ENCODE results near the gene KCNJ10. TPM values are rescaled to one million over a fixed set of nuclear protein-coding genes. Genes with fewer than 3 reads are reported as not detected.

The KCNJ10 gene
- total RNA-seq, 2 experiments from 2014 or later = not detected

DNA sequence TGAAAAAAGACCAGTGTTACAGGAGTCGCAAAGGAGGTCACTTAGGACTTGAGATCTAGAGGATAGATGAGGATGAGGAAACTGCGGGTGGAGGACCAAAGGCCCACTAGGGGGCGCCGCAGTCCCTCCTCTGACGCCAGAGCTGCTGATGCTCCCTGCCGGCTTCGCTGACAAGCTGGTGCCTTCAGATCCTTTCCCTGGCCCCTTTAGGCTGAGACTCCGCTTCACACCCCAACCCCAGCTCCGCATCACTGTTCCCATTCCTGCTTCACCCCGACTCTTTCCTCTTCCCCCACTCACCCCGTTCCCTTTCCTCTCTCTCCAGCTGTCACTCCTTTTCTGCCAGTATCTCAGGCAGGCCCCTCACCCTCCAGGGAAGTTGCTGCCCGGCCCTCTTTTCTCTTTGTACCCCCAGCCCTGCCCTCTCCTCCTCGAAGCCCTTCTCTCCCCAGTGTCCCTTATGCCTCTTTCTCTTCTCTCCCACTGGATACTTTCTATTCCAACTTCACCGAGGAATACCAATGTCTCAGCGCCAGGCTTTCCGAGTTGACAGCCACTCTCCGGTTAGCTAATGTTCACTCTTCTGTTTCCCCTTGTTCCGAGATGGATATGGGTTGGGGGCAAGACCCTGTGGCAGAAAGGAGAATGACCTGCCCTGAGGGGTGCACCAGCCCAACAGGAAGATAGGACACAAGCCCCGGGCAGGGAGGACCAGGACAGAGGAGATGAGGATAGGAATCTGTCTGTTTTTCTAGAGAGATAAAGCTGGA lies 15.9 kb upstream of the KCNJ10 start:
- DNase-seq (peak; percentile 83), ATAC-seq (peak; percentile 61)
- H3K27me3 Mint-ChIP-seq = peaks cover 24% of the 10 kb centered on the region
- peaks cover 7% of the 10 kb centered on the region for H3K4me1 Mint-ChIP-seq
- no peak overlapping the region for H3K4me3 Mint-ChIP-seq
- no peaks in the 10 kb centered on the region for H3K36me3 Mint-ChIP-seq
- H3K9me3 Mint-ChIP-seq (ENCODE audit: low read depth) = no peaks in the 10 kb centered on the region
- no peak overlapping the region for H3K27ac Mint-ChIP-seq
- CTCF ChIA-PET = interaction anchor here (0.6 to 28.8 kb wide), 31 partner anchors 8 to 455 kb away, joined by 3 to 633 read pairs (median 4); partner anchors contain the start of genes IGSF8, KCNJ10 and PIGM

- CTCF ChIA-PET = interaction anchor here (0.7 to 28.8 kb wide), 26 partner anchors 9 to 456 kb away, joined by 3 to 633 read pairs (median 6); partner anchors contain the start of genes IGSF8, KCNJ10 and PIGM
- Mint-ChIP-seq H3K27me3 (peaks cover 35% of the 10 kb centered on the region), H3K9me3 (ENCODE audit: low read depth) (no peaks in the 10 kb centered on the region), H3K4me1 (peaks cover 10% of the 10 kb centered on the region), H3K36me3 (no peaks in the 10 kb centered on the region), H3K27ac (no peak overlapping the region), H3K4me3 (peak overlapping the region; percentile 44)
- ATAC-seq (no peak), DNase-seq (no peak)
Observed at GRCh38 chr1:160084771-160085321, 14.9 kb upstream of the KCNJ10 start.

- H3K4me1 Mint-ChIP-seq = peaks cover 10% of the 10 kb centered on the region
- peaks cover 41% of the 10 kb centered on the region for H3K27me3 Mint-ChIP-seq
- no peak overlapping the region for H3K27ac Mint-ChIP-seq
- no peaks in the 10 kb centered on the region for H3K9me3 Mint-ChIP-seq (ENCODE audit: low read depth)
- DNase-seq (peak; percentile 78), ATAC-seq (peak; percentile 78)
- CTCF ChIA-PET = interaction anchor here (0.7 to 28.8 kb wide), 15 partner anchors 13 to 207 kb away, joined by 3 to 633 read pairs (median 6); partner anchors contain the start of genes IGSF8, KCNJ10 and PIGM
- H3K36me3 Mint-ChIP-seq = no peaks in the 10 kb centered on the region
- peak overlapping the region; percentile 44 for H3K4me3 Mint-ChIP-seq
Observed at GRCh38 chr1:160083968-160084770, 14.2 kb upstream of the KCNJ10 start.

DNA sequence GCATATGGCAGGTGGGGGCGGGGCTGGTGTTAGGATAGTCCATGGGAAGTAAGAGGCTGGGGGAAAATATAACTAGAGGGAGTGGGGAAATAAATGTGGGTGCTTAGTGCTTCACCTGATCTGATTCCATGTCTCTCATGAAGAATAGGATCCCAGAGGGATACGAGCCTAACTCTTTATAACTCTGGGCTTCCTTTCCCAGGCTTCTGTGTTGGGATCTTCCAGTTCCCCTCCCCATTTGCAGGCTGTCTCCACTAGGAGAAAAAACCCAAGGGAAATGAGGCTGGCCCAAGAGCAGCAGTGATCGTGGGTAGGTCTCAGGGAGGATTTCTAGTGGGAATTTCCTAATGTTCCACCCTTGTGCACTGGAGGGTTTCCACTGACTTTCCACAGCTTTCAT lies 13.0 kb upstream of the KCNJ10 start:
- Mint-ChIP-seq H3K27me3 (peaks cover 48% of the 10 kb centered on the region), H3K4me3 (no peak overlapping the region), H3K4me1 (peaks cover 10% of the 10 kb centered on the region), H3K36me3 (no peaks in the 10 kb centered on the region), H3K9me3 (ENCODE audit: low read depth) (no peaks in the 10 kb centered on the region), H3K27ac (no peak overlapping the region)
- CTCF ChIA-PET = interaction anchor here (1.1 to 28.8 kb wide), 3 partner anchors 14 to 46 kb away, joined by 4 to 633 read pairs (median 115); partner anchors contain the start of genes IGSF8 and KCNJ10
- DNase-seq = no peak
- ATAC-seq = no peak

- CTCF ChIA-PET = interaction anchor here (11.5 to 28.8 kb wide), 2 partner anchors 15 to 23 kb away, joined by 115 to 633 read pairs; partner anchors contain the start of genes IGSF8 and KCNJ10
- Mint-ChIP-seq H3K9me3 (ENCODE audit: low read depth) (no peaks in the 10 kb centered on the region), H3K36me3 (no peaks in the 10 kb centered on the region), H3K4me3 (no peak overlapping the region), H3K27me3 (peaks cover 49% of the 10 kb centered on the region), H3K4me1 (peaks cover 10% of the 10 kb centered on the region), H3K27ac (no peak overlapping the region)
- ATAC-seq = no peak
- no peak for DNase-seq
Observed at GRCh38 chr1:160082487-160082886, 12.5 kb upstream of the KCNJ10 start.

- CTCF ChIA-PET = interaction anchor here (1.3 to 28.8 kb wide), 5 partner anchors 16 to 144 kb away, joined by 3 to 633 read pairs (median 26); partner anchors contain the start of genes IGSF8, KCNJ10 and PIGM
- no peak for DNase-seq
- Mint-ChIP-seq H3K4me1 (peaks cover 10% of the 10 kb centered on the region), H3K27me3 (peaks cover 55% of the 10 kb centered on the region), H3K9me3 (ENCODE audit: low read depth) (no peaks in the 10 kb centered on the region), H3K27ac (no peak within 1 kb of the TSS), H3K4me3 (no peak within 1 kb of the TSS), H3K36me3 (no peaks in the 10 kb centered on the region)
- no peak for ATAC-seq
Observed at GRCh38 chr1:160081261-160081936, 11.4 kb upstream of the KCNJ10 start, which contains the start of gene KCNJ9. Gene KCNJ9 (plus strand): TSS chr1:160081538. CDS start chr1:160084031, 2,493 bp downstream.

DNA sequence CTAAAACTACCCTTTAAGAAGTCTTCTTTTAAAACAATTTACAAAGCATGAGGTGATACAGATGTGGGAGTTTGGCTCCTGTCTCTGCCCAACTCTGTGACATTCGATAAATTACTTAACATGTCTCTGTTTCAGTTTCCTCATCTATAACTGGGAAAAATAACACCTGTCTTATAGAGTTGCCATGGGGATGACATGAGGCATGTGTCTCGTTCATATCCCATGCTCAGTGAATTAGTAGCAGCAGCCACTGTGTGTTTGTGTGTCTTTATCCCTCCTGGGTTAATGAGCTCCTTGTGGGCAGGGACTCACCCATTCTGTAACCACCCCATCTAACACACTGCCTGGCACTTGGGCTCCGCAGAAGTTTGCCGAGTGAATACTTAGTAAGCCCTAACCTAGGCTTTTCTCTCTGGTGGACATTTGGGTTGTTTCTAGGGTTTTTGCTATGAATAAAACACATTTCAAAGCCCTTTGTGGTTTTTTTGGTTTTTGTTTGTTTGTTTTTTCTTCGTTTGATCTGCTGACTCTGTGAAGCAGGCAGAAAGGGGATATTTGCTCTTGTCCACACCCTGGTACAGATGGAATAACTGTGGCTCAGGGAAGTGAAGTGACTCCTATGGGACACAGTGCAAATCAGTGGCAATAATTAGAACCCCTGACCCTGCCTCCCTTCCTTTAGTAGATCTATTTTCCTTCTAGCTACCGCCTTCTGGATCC lies 10.6 kb upstream of the KCNJ10 start:
- H3K27me3 Mint-ChIP-seq = peaks cover 60% of the 10 kb centered on the region
- H3K36me3 Mint-ChIP-seq = no peaks in the 10 kb centered on the region
- ATAC-seq = no peak
- CTCF ChIA-PET = interaction anchor here (0.5 to 28.8 kb wide), 8 partner anchors 17 to 294 kb away, joined by 3 to 633 read pairs (median 9); partner anchors contain the start of genes IGSF8, KCNJ10 and PIGM
- DNase-seq = no peak
- H3K4me1 Mint-ChIP-seq = peaks cover 10% of the 10 kb centered on the region
- H3K27ac Mint-ChIP-seq = no peak overlapping the region
- no peak overlapping the region for H3K4me3 Mint-ChIP-seq
- H3K9me3 Mint-ChIP-seq (ENCODE audit: low read depth) = no peaks in the 10 kb centered on the region

- CTCF ChIA-PET = interaction anchor here (0.7 to 40.9 kb wide), 19 partner anchors 1 to 272 kb away, joined by 3 to 633 read pairs (median 6); partner anchors contain the start of genes IGSF8, KCNJ10, KCNJ9 and PIGM
- Mint-ChIP-seq H3K9me3 (ENCODE audit: low read depth) (no peaks in the 10 kb centered on the region), H3K27me3 (peaks cover 60% of the 10 kb centered on the region)
Observed at GRCh38 chr1:160079448-160079847, 9.5 kb upstream of the KCNJ10 start.

DNA sequence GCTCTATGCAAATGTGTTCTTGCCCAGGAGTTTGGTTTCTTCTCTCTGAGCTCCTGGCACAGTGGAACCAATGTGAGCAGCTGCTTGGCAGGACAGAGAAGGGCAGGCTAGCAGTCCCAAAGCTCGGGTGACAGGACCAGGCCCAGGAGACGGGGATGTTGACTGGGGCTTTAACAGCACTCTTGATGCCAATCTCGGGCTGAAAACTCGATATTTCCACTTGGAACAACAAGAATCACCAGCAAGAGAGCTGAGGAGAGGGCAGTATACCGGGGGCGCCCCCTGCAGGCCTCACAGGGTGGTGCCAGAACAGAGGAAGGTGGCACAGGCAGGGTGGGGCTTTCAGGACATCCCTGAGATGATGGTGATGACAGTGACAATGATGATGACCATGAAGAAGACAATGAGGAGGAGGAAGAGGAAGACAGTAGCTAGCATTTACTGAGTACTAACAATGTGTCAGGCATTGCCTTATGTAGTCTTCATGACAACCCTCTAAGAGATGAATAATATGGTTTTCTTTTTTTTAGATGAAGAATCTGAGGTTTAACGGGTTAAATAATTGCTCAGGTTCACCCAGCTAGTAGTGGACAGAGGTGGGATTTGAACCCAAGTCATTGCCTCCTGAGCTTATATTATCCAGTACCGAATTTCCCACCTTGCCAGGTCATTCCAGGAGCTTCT lies 8.7 kb upstream of the KCNJ10 start:
- Mint-ChIP-seq H3K36me3 (no peaks in the 10 kb centered on the region), H3K27me3 (peaks cover 60% of the 10 kb centered on the region), H3K4me3 (no peak overlapping the region), H3K9me3 (ENCODE audit: low read depth) (no peaks in the 10 kb centered on the region), H3K4me1 (peaks cover 4% of the 10 kb centered on the region), H3K27ac (no peak overlapping the region)
- DNase-seq (peak; percentile 77), ATAC-seq (peak; percentile 89)
- CTCF ChIA-PET = interaction anchor here (0.7 to 40.9 kb wide), 26 partner anchors 2 to 274 kb away, joined by 3 to 633 read pairs (median 6); partner anchors contain the start of genes IGSF8, KCNJ10, KCNJ9 and PEX19

More at GRCh38 chr1:160079448-160079847, 9.5 kb upstream of the KCNJ10 start:
- Mint-ChIP-seq H3K27ac (no peak overlapping the region), H3K4me1 (peaks cover 9% of the 10 kb centered on the region), H3K4me3 (no peak overlapping the region), H3K36me3 (no peaks in the 10 kb centered on the region)
- ATAC-seq = no peak
- DNase-seq = no peak

- Mint-ChIP-seq H3K27ac (no peak overlapping the region), H3K9me3 (ENCODE audit: low read depth) (no peaks in the 10 kb centered on the region), H3K27me3 (peaks cover 49% of the 10 kb centered on the region), H3K4me3 (no peak overlapping the region), H3K4me1 (peaks cover 4% of the 10 kb centered on the region), H3K36me3 (no peaks in the 10 kb centered on the region)
- no peak for DNase-seq
- no peak for ATAC-seq
- CTCF ChIA-PET = interaction anchor here (0.9 to 40.9 kb wide), 8 partner anchors 3 to 246 kb away, joined by 3 to 633 read pairs (median 18); partner anchors contain the start of genes IGSF8, KCNJ10, KCNJ9 and PIGM
Observed at GRCh38 chr1:160077486-160077885, 7.5 kb upstream of the KCNJ10 start.

DNA sequence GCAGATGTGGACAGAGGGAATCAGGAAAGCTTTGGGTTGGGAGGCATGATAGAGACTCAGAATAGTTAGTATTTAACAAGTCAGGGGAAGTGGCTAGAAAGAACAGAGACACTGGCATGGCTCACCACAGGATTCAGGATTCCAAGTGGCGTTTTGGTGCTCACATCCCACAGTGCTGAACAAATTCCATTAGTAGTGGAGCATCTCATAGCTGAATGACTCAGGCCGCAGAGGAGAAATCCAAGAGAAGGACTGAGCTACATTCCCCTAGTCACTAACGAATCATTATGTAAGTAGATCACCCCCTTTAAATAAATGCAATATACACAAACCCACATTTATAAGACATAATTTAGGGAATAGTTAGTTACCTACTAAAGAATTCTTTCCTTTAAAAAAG lies 6.3 kb upstream of the KCNJ10 start:
- H3K27ac Mint-ChIP-seq = no peak overlapping the region
- DNase-seq = no peak
- no peak for ATAC-seq
- H3K27me3 Mint-ChIP-seq = peaks cover 49% of the 10 kb centered on the region
- H3K4me1 Mint-ChIP-seq = peaks cover 12% of the 10 kb centered on the region
- CTCF ChIA-PET = interaction anchor here (0.9 to 40.9 kb wide), 3 partner anchors 4 to 68 kb away, joined by 4 to 633 read pairs (median 633); partner anchors contain the start of genes KCNJ10 and KCNJ9
- H3K36me3 Mint-ChIP-seq = no peaks in the 10 kb centered on the region
- H3K9me3 Mint-ChIP-seq (ENCODE audit: low read depth) = no peaks in the 10 kb centered on the region
- no peak overlapping the region for H3K4me3 Mint-ChIP-seq

Data from activated CD8-positive, alpha-beta memory T cell treated with anti-CD3 and anti-CD28 coated beads, Interleukin-2, amount 10 ng/mL, durations not matched to agents 7 days and 5 days (primary cell).